H1 (cell line): Measurements from ENCODE around the gene TAMALIN. TPM values are rescaled to one million over a fixed set of nuclear protein-coding genes. Genes with fewer than 3 reads are reported as not detected.

Experiments used
- FOSL1 ChIP-seq: IDR thresholded peaks from 2 replicates; pipeline ENCODE4 v1.6.1; 2011; ENCODE audit warnings: mild to moderate bottlenecking, low read depth, low read length, moderate library complexity; ENCODE audit not compliant: insufficient read depth
- GABPA ChIP-seq: IDR thresholded peaks from 2 replicates; pipeline ENCODE4 v1.6.1; 2011; ENCODE audit warnings: mild to moderate bottlenecking, low read length, moderate library complexity, borderline replicate concordance; ENCODE audit not compliant: insufficient read depth
- POU5F1 ChIP-seq: IDR thresholded peaks from 2 replicates; pipeline ENCODE4 v1.6.1; 2011; ENCODE audit warnings: low read depth, mild to moderate bottlenecking, low read length, moderate library complexity
- RBBP5 ChIP-seq: IDR thresholded peaks from 2 replicates; pipeline ENCODE4 v1.7.1; 2012; ENCODE audit warnings: low read depth, mild to moderate bottlenecking, inconsistent platforms, low read length, moderate library complexity, borderline replicate concordance
- RNF2 ChIP-seq: fragments of 200-900, 300-1000 bp; sonication (generic); IDR thresholded peaks from 2 replicates; pipeline ENCODE4 v1.7.1; 2016; ENCODE audit warnings: borderline replicate concordance, low read depth, mild to moderate bottlenecking, antibody characterized with exemption, low read length; ENCODE audit not compliant: poor library complexity, severe bottlenecking; ENCODE audit errors: missing control alignments
- SP1 ChIP-seq: IDR thresholded peaks from 2 replicates; pipeline ENCODE4 v1.6.1; 2011; ENCODE audit warnings: low read depth, low read length
- SP2 ChIP-seq: IDR thresholded peaks from 2 replicates; pipeline ENCODE4 v1.6.1; 2012; ENCODE audit warnings: mild to moderate bottlenecking, low read length, inconsistent platforms
- polyA plus RNA-seq, 7 experiments: library from polyadenylated mRNA; depleted of rRNA in 3 of 7; stranded (reverse) in 5 of 7; unstranded in 2 of 7; fragments of >200 nt in 5 of 7; fragments of 200-250 nt in 2 of 7; gene quantifications; 1 replicate in 5 of 7; 2 replicates in 1 of 7; 4 replicates in 1 of 7; pipeline versions ENCODE4 v1.2.1 to v1.2.3, GENCODE V29; 2011 to 2013; ENCODE audit warnings: missing spikeins in 2 of 7, mixed read lengths in 2 of 7
- total RNA-seq: library from RNA; stranded (reverse); fragmentation: NEBNext Ultra II Directional; extraction: Animal tissue kit (Norgen Biotek cat#: 25700); gene quantifications from 2 replicates; pipeline ENCODE4 v1.2.1, GENCODE V29; 2021

Gene TAMALIN
- total and polyA plus RNA-seq, 2 of the 8 experiments (the other 6 are each of a cell fraction or from before 2014, with no cell fraction given) = 2.6 to 4.9 TPM

GRCh38 chr12:52003016-52003550 is 3.7 kb upstream of the TAMALIN start (continued):
- TF ChIP-seq SP1 (no peak), POU5F1 (no peak), RNF2 (no peak), RBBP5 (no peak), SP2 (no peak), FOSL1 (no peak), GABPA (no peak)
